Activated CD4-positive, alpha-beta T cell treated with anti-CD3 and anti-CD28 coated beads, Interleukin-2, amount 50 U/mL, for 24 hours (primary cell): ENCODE results near the gene TEKT1.
A peak's percentile ranks its signal among the peaks of the same experiment; 100 is the strongest.

Experiments used
- DNase-seq, 2 donors: peaks; one replicate each; pipeline ENCODE4 v3.0.0-alpha.2; 2020; ENCODE audit warnings: low read depth in 1 of 2, low spot score in 1 of 2

TEKT1 gene

GRCh38 chr17:6768447-6768846 lies 63.1 kb downstream of the TEKT1 start:
- DNase-seq: no peak

GRCh38 chr17:6761779-6762178 lies 69.8 kb downstream of the TEKT1 start:
- DNase-seq: no peak

GRCh38 chr17:6757747-6758146 lies 73.8 kb downstream of the TEKT1 start:
- DNase-seq: no peak

GRCh38 chr17:6756425-6757031 lies 75.0 kb downstream of the TEKT1 start:
- DNase-seq: no peak

- DNase-seq: peak in 1 of 2 donors; percentile 30
Observed at GRCh38 chr17:6755731-6756184, 75.8 kb downstream of the TEKT1 start, which contains the start of gene XAF1. TSS of gene XAF1 (plus strand) at chr17:6756046. CDS start at chr17:6756079, 33 bp downstream.

GRCh38 chr17:6755281-6755680 lies 76.2 kb downstream of the TEKT1 start:
- no peak for DNase-seq

GRCh38 chr17:6753546-6753945 lies 78.0 kb downstream of the TEKT1 start:
- no peak for DNase-seq

GRCh38 chr17:6753006-6753445 lies 78.5 kb downstream of the TEKT1 start:
- peak in 1 of 2 donors; percentile 28 for DNase-seq

GRCh38 chr17:6752068-6752909 lies 79.2 kb downstream of the TEKT1 start:
- DNase-seq: no peak

- DNase-seq: no peak
Observed at GRCh38 chr17:6749519-6749918, 82.0 kb downstream of the TEKT1 start.

- DNase-seq: no peak
Observed at GRCh38 chr17:6748617-6749016, 82.9 kb downstream of the TEKT1 start.
